GM12874 (cell line): Measurements from ENCODE around the gene BCORL1.

Source experiments
- TF ChIP-seq, protein P1 (sequence below): IDR thresholded peaks from 2 replicates; pipeline ENCODE4 v1.5.1; 2011; ENCODE audit warnings: low read depth, mild to moderate bottlenecking, control low read depth, low read length, moderate library complexity; ENCODE audit not compliant: insufficient read depth

BCORL1 gene

DNA sequence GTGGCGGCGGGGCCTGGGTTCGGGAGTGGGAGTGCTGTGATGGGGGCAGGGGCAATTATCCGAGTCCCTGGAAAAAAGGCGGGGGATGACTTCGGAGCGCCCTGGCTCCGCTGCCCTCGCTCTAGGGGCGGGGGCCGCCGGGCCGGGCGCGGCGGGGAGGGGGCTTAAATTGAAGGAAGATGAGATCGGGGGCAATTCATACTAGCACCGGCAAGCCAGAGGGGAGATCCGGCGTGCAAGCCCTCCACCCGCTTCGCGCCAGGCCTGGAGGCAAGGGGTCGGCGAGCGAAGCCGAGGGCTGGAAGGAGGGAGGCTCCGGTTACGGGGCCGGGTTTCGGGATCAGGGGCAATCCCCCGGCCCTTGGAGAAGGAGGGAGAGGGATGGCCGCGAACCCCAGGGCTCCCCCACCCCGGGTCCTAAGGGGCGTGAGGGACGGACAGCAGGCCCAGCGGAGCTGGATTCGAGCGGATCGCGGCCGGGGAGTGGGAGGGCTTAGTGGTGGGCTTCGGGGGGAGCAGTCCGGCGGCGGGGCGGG, 1.2 kb downstream of the BCORL1 start:
- TF ChIP-seq, protein P1, sequence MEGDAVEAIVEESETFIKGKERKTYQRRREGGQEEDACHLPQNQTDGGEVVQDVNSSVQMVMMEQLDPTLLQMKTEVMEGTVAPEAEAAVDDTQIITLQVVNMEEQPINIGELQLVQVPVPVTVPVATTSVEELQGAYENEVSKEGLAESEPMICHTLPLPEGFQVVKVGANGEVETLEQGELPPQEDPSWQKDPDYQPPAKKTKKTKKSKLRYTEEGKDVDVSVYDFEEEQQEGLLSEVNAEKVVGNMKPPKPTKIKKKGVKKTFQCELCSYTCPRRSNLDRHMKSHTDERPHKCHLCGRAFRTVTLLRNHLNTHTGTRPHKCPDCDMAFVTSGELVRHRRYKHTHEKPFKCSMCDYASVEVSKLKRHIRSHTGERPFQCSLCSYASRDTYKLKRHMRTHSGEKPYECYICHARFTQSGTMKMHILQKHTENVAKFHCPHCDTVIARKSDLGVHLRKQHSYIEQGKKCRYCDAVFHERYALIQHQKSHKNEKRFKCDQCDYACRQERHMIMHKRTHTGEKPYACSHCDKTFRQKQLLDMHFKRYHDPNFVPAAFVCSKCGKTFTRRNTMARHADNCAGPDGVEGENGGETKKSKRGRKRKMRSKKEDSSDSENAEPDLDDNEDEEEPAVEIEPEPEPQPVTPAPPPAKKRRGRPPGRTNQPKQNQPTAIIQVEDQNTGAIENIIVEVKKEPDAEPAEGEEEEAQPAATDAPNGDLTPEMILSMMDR = no peak

DNA sequence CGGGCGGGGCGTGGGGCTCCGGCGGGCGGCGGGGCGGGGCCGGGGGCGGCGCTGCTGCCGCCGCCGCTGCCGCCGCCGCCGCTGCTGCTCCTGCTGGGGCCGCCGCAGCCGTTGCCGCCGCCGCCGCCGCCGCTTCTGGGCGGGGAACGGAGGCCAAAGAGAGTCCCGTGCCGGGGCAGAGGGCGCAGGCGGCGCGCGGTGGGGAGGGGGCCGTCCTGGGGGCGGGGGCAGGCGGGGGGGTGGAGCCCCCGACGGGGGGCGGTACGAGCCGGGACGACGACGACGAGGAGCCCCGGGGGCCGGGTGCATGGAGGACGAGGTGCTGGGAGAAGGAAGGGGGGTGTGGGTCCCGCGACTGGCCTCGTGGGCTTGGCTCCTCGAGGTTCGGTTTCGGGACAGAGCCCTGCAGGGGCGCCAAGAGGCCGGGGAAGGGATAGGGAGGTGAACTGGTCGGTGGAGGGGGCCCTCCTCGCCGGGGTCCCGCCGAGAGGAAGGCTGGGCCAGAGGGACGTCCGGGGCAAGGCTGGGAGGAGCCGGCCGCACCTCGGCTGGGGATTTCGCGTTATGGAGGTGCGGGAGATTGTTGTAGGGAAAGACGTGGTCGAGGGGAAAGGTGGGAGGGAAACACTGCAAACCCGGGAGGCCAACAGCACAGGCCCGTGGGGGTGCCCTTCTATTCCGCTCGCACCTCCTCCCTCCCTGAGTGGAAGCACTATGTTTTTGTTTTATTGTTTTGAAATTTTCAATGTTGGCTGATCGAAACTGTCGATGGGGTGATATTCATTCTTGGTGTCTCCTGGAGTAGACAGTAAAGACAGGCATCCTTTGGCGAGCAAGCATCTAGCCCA, 1.9 kb downstream of the BCORL1 start:
- TF ChIP-seq, protein P1 = no peak

DNA sequence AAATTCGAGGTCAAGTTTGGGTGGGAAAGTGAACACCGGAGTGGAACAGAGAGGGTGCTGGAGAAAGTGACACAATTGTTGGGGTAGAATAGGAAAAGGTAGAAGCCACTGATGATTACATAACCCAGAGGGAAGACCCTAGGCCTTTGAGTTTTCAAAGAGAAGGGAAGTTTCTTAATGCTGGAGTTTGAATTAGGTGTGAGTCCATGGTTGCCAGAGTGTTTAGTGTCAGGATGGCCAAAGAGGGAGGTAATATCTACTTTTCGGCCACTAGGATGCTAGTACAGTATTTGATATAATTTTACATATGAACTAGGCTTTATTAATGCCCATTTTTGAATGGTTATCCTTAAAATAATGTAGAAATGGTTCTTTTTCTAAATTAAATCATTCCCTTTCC, 5.4 kb downstream of the BCORL1 start:
- TF ChIP-seq, protein P1 = no peak

DNA sequence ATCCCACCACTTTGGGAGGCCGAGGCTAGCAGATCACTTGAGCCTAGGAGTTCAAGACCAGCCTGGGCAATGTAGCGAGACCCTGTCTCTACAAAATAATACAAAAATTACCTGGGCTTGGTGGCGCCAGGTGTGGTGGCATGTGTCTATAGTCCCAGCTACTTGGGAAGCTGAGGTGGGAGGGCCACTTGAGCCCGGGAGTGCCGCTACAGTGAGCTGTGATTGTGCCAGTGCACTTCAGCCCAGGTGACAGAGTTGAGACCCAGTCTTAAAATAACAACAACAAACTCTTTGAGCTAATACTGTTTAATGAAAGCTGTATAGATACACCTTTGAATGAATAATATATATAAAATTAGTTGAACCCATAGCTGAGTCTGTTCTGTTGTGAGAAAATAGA, 9.7 kb downstream of the BCORL1 start:
- TF ChIP-seq, protein P1 = no peak

DNA sequence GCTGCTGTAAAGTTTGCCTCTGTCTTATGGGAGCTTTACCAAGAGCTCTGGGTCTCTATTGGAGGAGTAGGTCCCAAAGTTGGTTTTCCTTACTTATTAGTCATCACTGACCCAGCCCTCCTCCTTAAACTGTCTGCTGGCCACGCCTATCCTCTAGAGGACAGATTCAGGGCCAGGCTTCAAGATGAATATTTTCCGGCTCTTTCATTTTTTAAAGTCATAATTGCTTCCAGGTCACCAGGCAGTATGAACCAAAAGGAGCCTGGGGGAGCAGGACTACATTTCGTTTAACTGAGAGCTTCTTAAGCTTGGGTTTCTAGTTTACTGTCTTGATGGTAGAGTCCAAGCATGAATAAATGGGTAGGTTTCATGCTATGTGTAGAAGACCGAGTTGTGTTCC, 13.7 kb downstream of the BCORL1 start:
- TF ChIP-seq, protein P1 = no peak

DNA sequence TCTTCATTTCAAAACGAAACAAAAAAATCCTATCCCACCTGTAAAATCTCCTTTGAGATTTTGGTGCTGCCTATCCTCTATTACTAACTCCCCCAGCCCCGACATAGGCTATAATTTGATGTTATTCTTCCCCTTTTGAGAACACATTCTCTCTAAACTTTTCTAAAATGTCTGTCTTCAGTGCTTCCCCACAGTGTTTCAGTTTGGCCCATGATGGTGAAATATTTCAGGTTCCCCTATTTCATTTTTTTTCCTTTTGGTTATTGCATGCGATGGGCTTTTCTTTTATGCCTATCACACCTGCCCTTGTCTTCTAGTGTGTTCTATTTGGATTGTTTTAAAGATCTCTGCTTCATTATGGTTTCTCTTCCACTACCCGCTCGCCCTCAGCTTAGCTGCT, 14.7 kb downstream of the BCORL1 start:
- TF ChIP-seq, protein P1 = no peak

DNA sequence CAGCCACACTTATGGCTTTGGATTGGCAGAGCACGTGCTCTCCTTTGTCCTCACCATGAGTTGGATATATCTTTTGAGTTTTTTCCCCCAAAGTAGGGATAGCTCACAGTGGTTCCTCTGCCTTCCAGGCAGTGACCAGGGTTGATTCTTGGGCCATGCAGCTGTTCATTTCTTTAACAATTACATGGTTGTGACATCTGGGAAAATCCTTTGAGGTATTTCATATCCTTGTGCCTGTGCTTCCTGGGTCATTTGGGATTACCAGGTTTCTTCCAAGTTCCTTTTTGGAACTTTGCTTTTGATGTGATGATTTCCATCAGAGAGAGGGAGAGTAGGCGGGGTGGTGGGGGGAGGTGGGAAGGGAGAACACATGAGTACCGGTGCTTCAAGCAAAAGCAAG, 15.6 kb downstream of the BCORL1 start:
- TF ChIP-seq, protein P1 = no peak
